Adrenal gland (tissue), 19 donors: ENCODE data around the gene CCL15. TPM values are rescaled to one million over a fixed set of nuclear protein-coding genes. Genes with fewer than 3 reads are reported as not detected.

Experiments used
- DNase-seq, 7 donors: peaks; one replicate each; pipeline ENCODE4 v3.0.0-alpha.2; 2019 to 2020
- H3K27ac ChIP-seq, 5 donors: fragments of 200-600 bp; sonication (generic) in 4 of 5; 1 replicate in 3 of 5; 2 replicates in 2 of 5; pipeline versions ENCODE4 v1.5.1 to v1.8.0; 2016 to 2020; ENCODE audit warnings: mild to moderate bottlenecking in 1 of 5
- H3K27me3 ChIP-seq: fragments of 200-600 bp; 2 replicates; pipeline ENCODE4 v1.8.0; 2021
- H3K36me3 ChIP-seq, 2 donors: fragments of 200-600 bp; replicated peaks in 1 of 2; 1 replicate in 1 of 2; 2 replicates in 1 of 2; pipeline versions ENCODE4 v1.5.1 to v1.8.0; 2018 to 2022
- H3K4me1 ChIP-seq, 2 donors: fragments of 200-600 bp; replicated peaks in 1 of 2; 1 replicate in 1 of 2; 2 replicates in 1 of 2; pipeline versions ENCODE4 v1.5.1 to v1.8.0; 2018 to 2021
- H3K4me3 ChIP-seq, 4 donors: fragments of 200-600 bp; sonication (generic) in 3 of 4; one replicate each; pipeline ENCODE4 v1.5.1; 2016 to 2018
- H3K9me3 ChIP-seq, 3 donors: fragments of 200-600 bp; sonication (generic) in 1 of 3; replicated peaks in 1 of 3; 1 replicate in 2 of 3; 2 replicates in 1 of 3; pipeline versions ENCODE4 v1.5.1 to v1.8.0; 2016 to 2021
- CTCF ChIP-seq, 6 experiments: fragments of 450-650 bp in 4 of 6; fragments of 200-600 bp in 2 of 6; sonication (generic) in 1 of 6; IDR thresholded peaks; 1 replicate in 5 of 6; 2 replicates in 1 of 6; pipeline versions ENCODE4 v1.5.1 to v1.8.0; 2016 to 2021; ENCODE audit warnings: antibody characterized with exemption in 6 of 6, mild to moderate bottlenecking in 2 of 6, moderate library complexity in 1 of 6
- POLR2A ChIP-seq, 2 donors: fragments of 450-650 bp; IDR thresholded peaks; one replicate each; pipeline ENCODE4 v1.6.1; 2017; ENCODE audit warnings: antibody characterized with exemption in 2 of 2, mild to moderate bottlenecking in 2 of 2, moderate library complexity in 1 of 2
- WGBS, 4 donors: extraction: QIAGEN DNeasy Blood & Tissue Kit in 2 of 4; methylation state at CpG; one replicate each; pipeline versions ENCODE4 v1.1.5 to v1.1.7; 2013 to 2017; 5-methylcytosine and 5-hydroxymethylcytosine counted together
- intact Hi-C, 2 donors: fragments of 100-400 bp; cut with DNase I; formaldehyde crosslinking; loops; one replicate each; pipeline versions ENCODE4 v1.14.1 to v1.15.0; 2022 to 2023
- long read RNA-seq, 10 donors: library from polyadenylated mRNA in 3 of 10; unstranded in 2 of 10; stranded (forward) in 1 of 10; transcript quantifications; one replicate each; pipeline ENCODE4 v2.0.0 and lab custom pipeline, GENCODE V29; 2021 to 2026
- polyA plus RNA-seq, 3 donors: library from polyadenylated mRNA; stranded (reverse); fragments of 200-250 nt in 2 of 3; fragments of 350-450 nt in 1 of 3; fragmentation: Illumina TruSeq in 1 of 3; extraction: RNeasy Lipid Tissue Mini Kit (QIAGEN cat#74804) in 1 of 3; gene quantifications; one replicate each; pipeline ENCODE4 v1.2.3, GENCODE V29; 2013 to 2014
- total RNA-seq, 9 donors: library from RNA; depleted of rRNA in 4 of 9; stranded (reverse); fragments of >200 nt in 4 of 9; fragments of 120-200 nt in 1 of 9; fragmentation: NEBNext Ultra II Directional in 1 of 9; extraction: Animal tissue kit (Norgen Biotek cat#: 25700) in 1 of 9; gene quantifications; one replicate each; pipeline versions ENCODE4 v1.1.0 to v1.2.4, GENCODE V29; 2013 to 2023
- donor health status: healthy with polysubstance abuse.
- donor health status: Bipolar disorder and iron deficiency.
- donor health status: DM: yes; HTN: yes; CAD: no.
- donor health status: DM: no; HTN: no; CAD: no.
- donor health status: DM: no; HTN: no; CAD: no.
- donor health status: DM: yes; HTN: yes; CAD: no.

The CCL15 gene
- total RNA-seq (1 to 10 TPM in 3 of 9 donors, under 1 TPM in 2, not detected in 4; 0.28 to 1.7 (median 1.1) TPM), polyA plus RNA-seq (under 1 TPM in 2 of 3 donors, not detected in 1; 0.17 to 0.38 TPM)
- long read RNA-seq, donor 1, partial matches to known transcripts: 0 of 4 reads
- long read RNA-seq, donor 1, other reads (novel, unspliced or antisense): 0 of 4 reads
- long read RNA-seq, donor 2: 0 reads
- long read RNA-seq, donor 3, partial matches to known transcripts: 0 of 2 reads
- long read RNA-seq, donor 3, other reads (novel, unspliced or antisense): 0 of 2 reads
- long read RNA-seq, donor 4, partial matches to known transcripts: 0 of 1 reads
- long read RNA-seq, donor 4, other reads (novel, unspliced or antisense): 0 of 1 reads
- long read RNA-seq, donor 5, partial matches to known transcripts: 0 of 3 reads
- long read RNA-seq, donor 5, other reads (novel, unspliced or antisense): 0 of 3 reads
- long read RNA-seq, donor 6: 0 reads
- long read RNA-seq, donor 7: 0 reads
- long read RNA-seq, donor 8, transcript CCL15-204 (4 exons, 1,073 nt): major isoform, 5 of 5 reads
- long read RNA-seq, donor 8, partial matches to known transcripts: 0 of 5 reads
- long read RNA-seq, donor 8, other reads (novel, unspliced or antisense): 0 of 5 reads
- long read RNA-seq, donor 9, partial matches to known transcripts: 0 of 3 reads
- long read RNA-seq, donor 9, other reads (novel, unspliced or antisense): 0 of 3 reads
- long read RNA-seq, donor 10, partial matches to known transcripts: 0 of 4 reads
- long read RNA-seq, donor 10, other reads (novel, unspliced or antisense): 0 of 4 reads

GRCh38 chr17:36001110-36001771 is at the start of gene CCL15:
TSS of gene CCL15 (minus strand) at chr17:36001553. CDS start at chr17:36001492, 61 bp downstream.
- TF ChIP-seq POLR2A (IDR thresholded peaks at IDR 0.05): no peak
- TF ChIP-seq CTCF (IDR thresholded peaks at IDR 0.05): no peak

GRCh38 chr17:36049643-36050042 is 48.3 kb upstream of the CCL15 start:
- TF ChIP-seq CTCF (IDR thresholded peaks at IDR 0.05): no peak
- no peak for TF ChIP-seq POLR2A (IDR thresholded peaks at IDR 0.05)
- Histone ChIP-seq H3K9me3 (no peaks in the 10 kb centered on the region), H3K27me3 (no peaks in the 10 kb centered on the region), H3K36me3 (no peaks in the 10 kb centered on the region), H3K27ac (no peak overlapping the region), H3K4me1 (no peaks in the 10 kb centered on the region), H3K4me3 (no peak overlapping the region)
- 94 to 98% (median 95%) methylated on average over 2 of the region's 2 CpGs for WGBS, 4 donors
- DNase-seq: no peak
- intact Hi-C loops: no loop called here

More at GRCh38 chr17:36001110-36001771, at the start of gene CCL15:
- Histone ChIP-seq H3K36me3 (no peaks in the 10 kb centered on the region), H3K9me3 (no peaks in the 10 kb centered on the region), H3K27ac (no peak within 1 kb of the TSS), H3K4me3 (no peak within 1 kb of the TSS), H3K4me1 (no peaks in the 10 kb centered on the region), H3K27me3 (no peaks in the 10 kb centered on the region)
- WGBS, 4 donors: 66 to 82% (median 72%) methylated on average over 4 to 6 of the region's 6 CpGs
- intact Hi-C loops: no loop called here
- DNase-seq: no peak

- Histone ChIP-seq H3K27ac (no peak overlapping the region), H3K27me3 (no peaks in the 10 kb centered on the region), H3K9me3 (no peaks in the 10 kb centered on the region), H3K4me3 (no peak overlapping the region), H3K4me1 (no peaks in the 10 kb centered on the region), H3K36me3 (no peaks in the 10 kb centered on the region)
- intact Hi-C loops: no loop called here
- WGBS, 4 donors: 77 to 100% (median 79%) methylated on average over 2 of the region's 2 CpGs
- no peak for DNase-seq
- TF ChIP-seq CTCF (IDR thresholded peaks at IDR 0.05) (no peak), POLR2A (IDR thresholded peaks at IDR 0.05) (no peak)
Observed at GRCh38 chr17:36048066-36048465, 46.7 kb upstream of the CCL15 start.

- Histone ChIP-seq H3K4me1 (no peaks in the 10 kb centered on the region), H3K4me3 (no peak overlapping the region), H3K27ac (no peak overlapping the region), H3K36me3 (no peaks in the 10 kb centered on the region), H3K27me3 (no peaks in the 10 kb centered on the region), H3K9me3 (no peaks in the 10 kb centered on the region)
- intact Hi-C loops: no loop called here
- 82 to 87% (median 85%) methylated on average over 4 of the region's 4 CpGs for WGBS, 4 donors
- TF ChIP-seq POLR2A (IDR thresholded peaks at IDR 0.05) (no peak), CTCF (IDR thresholded peaks at IDR 0.05) (no peak)
- peak in 3 of 7 donors; percentile 13 to 20 (median 19) for DNase-seq
Observed at GRCh38 chr17:36036235-36036634, 34.9 kb upstream of the CCL15 start.
